GM12878 (cell line): ENCODE data around the gene GABBR2. TPM values are rescaled to one million over a fixed set of nuclear protein-coding genes. Genes with fewer than 3 reads are reported as not detected.

Experiments used
- ATAC-seq: fragments of 200-7000 bp; cut with Tn5 transposase; 3 replicates; pipeline ENCODE4 v1.9.1; 2020; ENCODE audit warnings: mild to moderate bottlenecking, moderate library complexity
- BruUV-seq: library from RNA; stranded (reverse); fragments of 400-500 nt; replicated peaks from 2 replicates; lab custom pipeline; 2021; lab: Mats Ljungman, UMichigan
- CTCF ChIA-PET: fragments of 300-600 bp; sonication (Branson Sonifier 250); formaldehyde crosslinking; extraction: SDS; loops from one replicate; lab custom pipeline; 2021; ENCODE audit warnings: inconsistent platforms; lab: Yijun Ruan, JAX
- POLR2A ChIA-PET: fragments of 350-600 bp; formaldehyde crosslinking; extraction: SDS; loops from one replicate; lab custom pipeline; 2021; ENCODE audit warnings: inconsistent platforms; lab: Charles Lee
- RAD21 ChIA-PET: fragments of 300-600 bp; sonication (Branson Sonifier 250); formaldehyde crosslinking; loops from one replicate; lab custom pipeline; 2023; ENCODE audit warnings: antibody characterized with exemption; ENCODE audit not compliant: unreplicated experiment; lab: Charles Lee
- SMC1A ChIA-PET: fragments of 300-600 bp; sonication (Branson Sonifier 250); formaldehyde crosslinking; loops from one replicate; lab custom pipeline; 2023; ENCODE audit not compliant: unreplicated experiment, uncharacterized antibody; lab: Charles Lee
- DNase-seq: peaks from one replicate; pipeline ENCODE4 v3.0.0-alpha.2; 2011; ENCODE audit warnings: low read depth, low spot score
- FAIRE-seq: peaks from 3 replicates; lab custom pipeline; 2011; peaks lifted over from hg19 to GRCh38; lab: Jason Lieb, UNC
- H2AFZ ChIP-seq: 2 replicates; pipeline ENCODE4 v1.6.0; 2011; ENCODE audit warnings: low read depth, low read length, control low read depth; ENCODE audit not compliant: control insufficient read depth
- H3K27ac ChIP-seq: 2 replicates; pipeline ENCODE4 v1.5.1; 2011; ENCODE audit warnings: control low read depth; ENCODE audit not compliant: control insufficient read depth, insufficient read depth
- H3K27me3 ChIP-seq, 2 experiments: replicated peaks in 1 of 2; 2 replicates each; pipeline versions ENCODE4 v1.6.0 to v1.6.1; 2011; ENCODE audit warnings: low read length in 1 of 2; ENCODE audit not compliant: control insufficient read depth in 2 of 2, insufficient read depth in 2 of 2
- H3K36me3 ChIP-seq, 2 experiments: 2 replicates each; pipeline ENCODE4 v1.5.1; 2011; ENCODE audit warnings: low read length in 1 of 2; ENCODE audit not compliant: control insufficient read depth in 2 of 2, insufficient read depth in 2 of 2
- H3K4me1 ChIP-seq: 2 replicates; pipeline ENCODE4 v1.6.1; 2011; ENCODE audit warnings: mild to moderate bottlenecking, low read length, moderate library complexity, mixed read lengths; ENCODE audit not compliant: control insufficient read depth, insufficient read depth
- H3K4me2 ChIP-seq: 2 replicates; pipeline ENCODE4 v1.6.0; 2011; ENCODE audit warnings: control low read depth; ENCODE audit not compliant: control insufficient read depth, insufficient read depth
- H3K4me3 ChIP-seq: fragments of 200-600 bp; sonication (generic); 2 replicates; pipeline ENCODE4 v1.5.1; 2016
- H3K79me2 ChIP-seq: 2 replicates; pipeline ENCODE4 v1.6.0; 2011; ENCODE audit warnings: low read length; ENCODE audit not compliant: control insufficient read depth, insufficient read depth
- H3K9ac ChIP-seq: 2 replicates; pipeline ENCODE4 v1.8.0; 2011; ENCODE audit warnings: low read length, control low read depth, mixed read lengths; ENCODE audit not compliant: control insufficient read depth, insufficient read depth
- H3K9me3 ChIP-seq: replicated peaks from 3 replicates; pipeline ENCODE4 v1.5.1; 2011; ENCODE audit warnings: mild to moderate bottlenecking, low read length; ENCODE audit not compliant: control insufficient read depth, insufficient read depth
- H4K20me1 ChIP-seq: 2 replicates; pipeline ENCODE4 v1.6.0; 2011; ENCODE audit not compliant: control insufficient read depth, insufficient read depth
- HCFC1 ChIP-seq: fragments of 150-350 bp; IDR thresholded peaks from 2 replicates; pipeline ENCODE4 v1.6.1; 2014; ENCODE audit warnings: low read length
- IKZF1 ChIP-seq: fragments of 450-650 bp; conservative IDR thresholded peaks from 2 replicates; pipeline ENCODE4 v1.6.1; 2017; ENCODE audit warnings: antibody characterized with exemption, mild to moderate bottlenecking
- IRF4 ChIP-seq: IDR thresholded peaks from 2 replicates; pipeline ENCODE4 v1.6.1; 2011; ENCODE audit warnings: low read depth, low read length
- MTA2 ChIP-seq: fragments of 450-650 bp; IDR thresholded peaks from 2 replicates; pipeline ENCODE4 v1.6.1; 2016; ENCODE audit warnings: low read depth, mild to moderate bottlenecking, moderate library complexity
- MXI1 ChIP-seq: fragments of 150-350 bp; IDR thresholded peaks from 2 replicates; pipeline ENCODE4 v1.6.1; 2011; ENCODE audit warnings: low read depth, mild to moderate bottlenecking, inconsistent platforms, low read length, improper control_type of control experiment
- NFIC ChIP-seq: IDR thresholded peaks from 2 replicates; pipeline ENCODE4 v1.6.1; 2012; ENCODE audit warnings: low read depth, mild to moderate bottlenecking, inconsistent platforms, low read length, moderate library complexity
- POLR2A ChIP-seq: IDR thresholded peaks from 2 replicates; pipeline ENCODE4 v1.6.1; 2011; ENCODE audit warnings: low read depth, mild to moderate bottlenecking, low read length
- RAD21 ChIP-seq: IDR thresholded peaks from 2 replicates; pipeline ENCODE4 v1.6.1; 2011; ENCODE audit warnings: mild to moderate bottlenecking, low read depth, low read length, moderate library complexity; ENCODE audit not compliant: insufficient read depth
- RUNX3 ChIP-seq: IDR thresholded peaks from 2 replicates; pipeline ENCODE4 v1.6.1; 2012; ENCODE audit warnings: low read length, inconsistent platforms
- WGBS: methylation state at CpG from one replicate; pipeline ENCODE4 v1.1.6; 2016; ENCODE audit warnings: low lambda C conversion rate; ENCODE audit not compliant: insufficient replicate concordance, insufficient coverage; ENCODE audit errors: missing lambda C conversion rate; 5-methylcytosine and 5-hydroxymethylcytosine counted together
- in situ Hi-C: fragments of 300-500 bp; cut with MboI; formaldehyde crosslinking; loops from 9 replicates; pipeline ENCODE4 v1.14.3; 2018; ENCODE audit warnings: mixed read lengths
- intact Hi-C: fragments of 100-400 bp; cut with micrococcal nuclease; formaldehyde crosslinking; loops from one replicate; pipeline ENCODE4 v1.14.2; 2022; ENCODE audit not compliant: unreplicated experiment
- polyA plus RNA-seq, 11 experiments: library from polyadenylated mRNA; depleted of rRNA in 4 of 11; unstranded in 6 of 11; stranded (reverse) in 5 of 11; fragments of >200 nt; fragmentation: Nextera tagmentation in 4 of 11; fragmentation: Illumina TruSeq in 1 of 11; extraction: Ambion mirVana in 4 of 11; extraction: Trizol in 1 of 11; gene quantifications; 1 replicate in 1 of 11; 2 replicates in 10 of 11; pipeline versions ENCODE4 v1.2.1 to v1.2.3, GENCODE V29; 2011 to 2016; ENCODE audit warnings: inconsistent platforms in 2 of 11, missing spikeins in 2 of 11, low read depth in 1 of 11
- total RNA-seq, 4 experiments: library from RNA; depleted of rRNA in 3 of 4; stranded (reverse); fragments of >200 nt in 3 of 4; fragmentation: Illumina TruSeq in 1 of 4; extraction: Trizol in 1 of 4; gene quantifications; 2 replicates each; pipeline versions ENCODE4 v1.2.1 to v1.2.3, GENCODE V29; 2013 to 2021
- TF ChIP-seq, protein P1 (sequence below): fragments of 450-650 bp; IDR thresholded peaks from 2 replicates; pipeline ENCODE4 v1.6.1; 2017; ENCODE audit warnings: mild to moderate bottlenecking

Gene GABBR2
- total and polyA plus RNA-seq, 10 of the 15 experiments (the other 5 are each of a cell fraction or from before 2014, with no cell fraction given) = 0.02 to 2.2 (median 0.06) TPM; not detected in 2

DNA sequence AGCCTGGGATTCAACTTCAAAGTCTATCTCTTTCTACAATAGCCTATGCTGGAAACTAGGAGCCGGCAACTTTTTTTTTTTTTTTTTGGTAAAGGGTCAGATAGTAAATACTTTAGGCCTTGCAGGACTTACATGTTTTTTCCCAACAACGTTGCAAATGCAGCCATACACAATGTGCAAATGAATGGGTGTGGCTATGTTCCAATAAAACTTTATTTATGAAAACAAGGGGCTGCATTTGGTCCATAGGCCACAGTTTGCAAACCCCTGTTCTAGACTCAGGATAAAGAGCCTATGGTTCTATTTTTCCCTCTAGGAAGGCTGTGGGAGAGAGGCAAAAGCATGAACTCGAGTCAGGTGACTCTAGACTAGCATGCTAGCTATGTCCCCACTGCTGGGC, 189.1 kb downstream of the GABBR2 start:
- ChIA-PET RAD21 (no interaction called here), SMC1A (no interaction called here), CTCF (no interaction called here), POLR2A (no interaction called here)
- H3K27ac ChIP-seq = no peak overlapping the region
- in situ Hi-C loops = no loop called here
- no peak for DNase-seq
- 34% methylated on average over 3 of the region's 3 CpGs for WGBS
- H3K9ac ChIP-seq = no peak overlapping the region
- no peaks in the 10 kb centered on the region for H3K9me3 ChIP-seq
- no TSS peak for BruUV-seq
- H3K4me2 ChIP-seq = no peak overlapping the region
- H2AFZ ChIP-seq = no peak overlapping the region
- no peak for ATAC-seq
- H3K27me3 ChIP-seq = no peaks in the 10 kb centered on the region; a peak in 2 of 4 replicates
- no peaks in the 10 kb centered on the region for H3K4me1 ChIP-seq
- H4K20me1 ChIP-seq = no peaks in the 10 kb centered on the region
- no peaks in the 10 kb centered on the region for H3K79me2 ChIP-seq
- TF ChIP-seq MTA2 (no peak), POLR2A (no peak), IRF4 (no peak), MXI1 (no peak), RAD21 (no peak), NFIC (no peak), RUNX3 (no peak), HCFC1 (no peak), IKZF1 (no peak)
- TF ChIP-seq, protein P1, sequence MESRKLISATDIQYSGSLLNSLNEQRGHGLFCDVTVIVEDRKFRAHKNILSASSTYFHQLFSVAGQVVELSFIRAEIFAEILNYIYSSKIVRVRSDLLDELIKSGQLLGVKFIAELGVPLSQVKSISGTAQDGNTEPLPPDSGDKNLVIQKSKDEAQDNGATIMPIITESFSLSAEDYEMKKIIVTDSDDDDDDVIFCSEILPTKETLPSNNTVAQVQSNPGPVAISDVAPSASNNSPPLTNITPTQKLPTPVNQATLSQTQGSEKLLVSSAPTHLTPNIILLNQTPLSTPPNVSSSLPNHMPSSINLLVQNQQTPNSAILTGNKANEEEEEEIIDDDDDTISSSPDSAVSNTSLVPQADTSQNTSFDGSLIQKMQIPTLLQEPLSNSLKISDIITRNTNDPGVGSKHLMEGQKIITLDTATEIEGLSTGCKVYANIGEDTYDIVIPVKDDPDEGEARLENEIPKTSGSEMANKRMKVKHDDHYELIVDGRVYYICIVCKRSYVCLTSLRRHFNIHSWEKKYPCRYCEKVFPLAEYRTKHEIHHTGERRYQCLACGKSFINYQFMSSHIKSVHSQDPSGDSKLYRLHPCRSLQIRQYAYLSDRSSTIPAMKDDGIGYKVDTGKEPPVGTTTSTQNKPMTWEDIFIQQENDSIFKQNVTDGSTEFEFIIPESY = no peak
- H3K36me3 ChIP-seq = no peaks in the 10 kb centered on the region
- FAIRE-seq = no peak
- intact Hi-C loops = no loop called here
- no peak overlapping the region for H3K4me3 ChIP-seq
